H9 (cell line): ENCODE measurements around the gene CBLB. TPM values are rescaled to one million over a fixed set of nuclear protein-coding genes. Genes with fewer than 3 reads are reported as not detected.

Experiments
- DNase-seq: peaks from one replicate; pipeline ENCODE4 v3.0.0-alpha.2; 2017
- H2AFZ ChIP-seq: one replicate; pipeline ENCODE4 v1.6.1; 2013; ENCODE audit warnings: mild to moderate bottlenecking, low read length, control low read depth, moderate library complexity
- H2AK5ac ChIP-seq: 2 replicates; pipeline ENCODE4 v1.6.1; 2013; ENCODE audit warnings: low read length, control low read depth, mixed read lengths; ENCODE audit not compliant: insufficient read length
- H2BK120ac ChIP-seq: one replicate; pipeline ENCODE4 v1.6.1; 2013; ENCODE audit warnings: low read depth, mild to moderate bottlenecking, low read length, control low read depth, inconsistent platforms; ENCODE audit not compliant: poor library complexity, severe bottlenecking
- H2BK12ac ChIP-seq: 2 replicates; pipeline ENCODE4 v1.6.1; 2013; ENCODE audit warnings: low read length, control low read depth, mixed read lengths, low read depth; ENCODE audit not compliant: insufficient read length
- H2BK15ac ChIP-seq: 2 replicates; pipeline ENCODE4 v1.6.1; 2013; ENCODE audit warnings: low read depth, low read length, control low read depth
- H2BK20ac ChIP-seq: one replicate; pipeline ENCODE4 v1.6.1; 2013; ENCODE audit warnings: low read depth, mild to moderate bottlenecking, low read length, control low read depth, inconsistent platforms; ENCODE audit not compliant: poor library complexity, severe bottlenecking
- H2BK5ac ChIP-seq: 2 replicates; pipeline ENCODE4 v1.6.1; 2013; ENCODE audit warnings: low read length, control low read depth, mixed read lengths; ENCODE audit not compliant: insufficient read length
- H3K14ac ChIP-seq: 2 replicates; pipeline ENCODE4 v1.6.1; 2013; ENCODE audit warnings: low read length, control low read depth; ENCODE audit not compliant: insufficient read depth
- H3K18ac ChIP-seq: 2 replicates; pipeline ENCODE4 v1.6.1; 2013; ENCODE audit warnings: low read depth, mild to moderate bottlenecking, mixed read lengths, low read length, control low read depth; ENCODE audit not compliant: insufficient read length
- H3K23ac ChIP-seq: 2 replicates; pipeline ENCODE4 v1.6.1; 2013; ENCODE audit warnings: low read length, control low read depth, mixed read lengths, low read depth; ENCODE audit not compliant: insufficient read length
- H3K23me2 ChIP-seq: 2 replicates; pipeline ENCODE4 v1.6.1; 2013; ENCODE audit warnings: low read depth, mild to moderate bottlenecking, mixed read lengths, low read length, control low read depth; ENCODE audit not compliant: insufficient read length, poor library complexity, severe bottlenecking
- H3K27ac ChIP-seq: 2 replicates; pipeline ENCODE4 v1.5.1; 2013; ENCODE audit warnings: low read length, control low read depth, mixed read lengths, low read depth; ENCODE audit not compliant: insufficient read length
- H3K27me3 ChIP-seq: 2 replicates; pipeline ENCODE4 v1.6.1; 2013; ENCODE audit warnings: low read length, control low read depth, inconsistent platforms; ENCODE audit not compliant: insufficient read depth
- H3K4ac ChIP-seq: 2 replicates; pipeline ENCODE4 v1.6.1; 2013; ENCODE audit warnings: low read depth, mild to moderate bottlenecking, control low read depth, inconsistent platforms, low read length, moderate library complexity
- H3K4me1 ChIP-seq: 2 replicates; pipeline ENCODE4 v1.6.1; 2013; ENCODE audit warnings: low read length, control low read depth, inconsistent platforms; ENCODE audit not compliant: insufficient read depth
- H3K4me2 ChIP-seq: 2 replicates; pipeline ENCODE4 v1.6.1; 2013; ENCODE audit warnings: low read length, control low read depth, mixed read lengths; ENCODE audit not compliant: insufficient read length, insufficient read depth
- H3K56ac ChIP-seq: 2 replicates; pipeline ENCODE4 v1.6.1; 2013; ENCODE audit warnings: low read depth, mild to moderate bottlenecking, mixed read lengths, low read length, control low read depth; ENCODE audit not compliant: insufficient read length
- H3K79me1 ChIP-seq: 2 replicates; pipeline ENCODE4 v1.6.1; 2013; ENCODE audit warnings: low read depth, mild to moderate bottlenecking, moderate library complexity, low read length, control low read depth, inconsistent platforms; ENCODE audit not compliant: insufficient read depth, poor library complexity, severe bottlenecking
- H3K79me2 ChIP-seq: 2 replicates; pipeline ENCODE4 v1.6.1; 2013; ENCODE audit warnings: low read length, control low read depth, inconsistent platforms; ENCODE audit not compliant: insufficient read depth
- H3K9ac ChIP-seq: 2 replicates; pipeline ENCODE4 v1.6.1; 2013; ENCODE audit warnings: low read length, control low read depth, mixed read lengths; ENCODE audit not compliant: insufficient read length; ENCODE audit errors: extremely low read depth
- H3K9me3 ChIP-seq: one replicate; pipeline ENCODE4 v1.6.1; 2013; ENCODE audit warnings: low read depth, low read length, inconsistent platforms; ENCODE audit not compliant: control insufficient read depth
- H3T11ph ChIP-seq: one replicate; pipeline ENCODE4 v1.6.1; 2013; ENCODE audit warnings: mild to moderate bottlenecking, low read length, control low read depth, inconsistent platforms
- H4K20me1 ChIP-seq: one replicate; pipeline ENCODE4 v1.6.1; 2013; ENCODE audit not compliant: control insufficient read depth, insufficient read length, insufficient read depth
- H4K5ac ChIP-seq: 2 replicates; pipeline ENCODE4 v1.6.1; 2013; ENCODE audit warnings: low read depth, mild to moderate bottlenecking, mixed read lengths, low read length, control low read depth; ENCODE audit not compliant: insufficient read length
- H4K8ac ChIP-seq: replicated peaks from 2 replicates; pipeline ENCODE4 v1.6.1; 2013; ENCODE audit warnings: low read length, control low read depth, mixed read lengths, low read depth; ENCODE audit not compliant: insufficient read length
- H4K91ac ChIP-seq: 2 replicates; pipeline ENCODE4 v1.6.1; 2013; ENCODE audit warnings: low read depth, mild to moderate bottlenecking, moderate library complexity, mixed read lengths, low read length, control low read depth; ENCODE audit not compliant: insufficient read length
- H3K27ac Mint-ChIP-seq, 3 experiments: 2 replicates in 2 of 3; 3 replicates in 1 of 3; pipeline ENCODE4 v1.8.0; 2020 to 2021; ENCODE audit warnings: mixed read lengths in 3 of 3, mild to moderate bottlenecking in 1 of 3, moderate library complexity in 1 of 3
- H3K27me3 Mint-ChIP-seq: 2 replicates; pipeline ENCODE4 v1.8.0; 2021; ENCODE audit warnings: low read depth, mild to moderate bottlenecking, moderate library complexity, mixed read lengths
- H3K36me3 Mint-ChIP-seq, 3 experiments: 2 replicates in 2 of 3; 3 replicates in 1 of 3; pipeline ENCODE4 v1.8.0; 2020 to 2021; ENCODE audit warnings: low read depth in 3 of 3, mixed read lengths in 3 of 3; ENCODE audit not compliant: insufficient read depth in 1 of 3
- H3K4me1 Mint-ChIP-seq, 2 experiments: 2 replicates each; pipeline ENCODE4 v1.8.0; 2020; ENCODE audit warnings: mixed read lengths in 2 of 2
- H3K4me3 Mint-ChIP-seq, 2 experiments: 2 replicates in 1 of 2; 3 replicates in 1 of 2; pipeline ENCODE4 v1.8.0; 2020 to 2021; ENCODE audit warnings: mild to moderate bottlenecking in 2 of 2, mixed read lengths in 2 of 2, moderate library complexity in 1 of 2
- H3K9me3 Mint-ChIP-seq, 2 experiments: 2 replicates in 1 of 2; 3 replicates in 1 of 2; pipeline ENCODE4 v1.8.0; 2020; ENCODE audit warnings: mild to moderate bottlenecking in 2 of 2, mixed read lengths in 2 of 2, moderate library complexity in 1 of 2
- WGBS: extraction: QIAGEN DNeasy Blood & Tissue Kit; methylation state at CpG from one replicate; pipeline ENCODE4 v1.1.7; 2013; ENCODE audit warnings: missing lambda C conversion rate, low lambda C conversion rate, mixed read lengths; ENCODE audit not compliant: insufficient read length; ENCODE audit errors: extremely low coverage; 5-methylcytosine and 5-hydroxymethylcytosine counted together
- total RNA-seq: library from RNA; stranded (reverse); gene quantifications from 2 replicates; pipeline ENCODE4 v1.2.1, GENCODE V29; 2021
- TF ChIP-seq, protein P1 (sequence below): fragments of 200-600 bp; sonication (generic); conservative IDR thresholded peaks from 3 replicates; pipeline ENCODE4 v1.8.0; 2021; ENCODE audit warnings: antibody characterized with exemption, mild to moderate bottlenecking

Gene CBLB
- total RNA-seq, 1 experiment from 2014 or later = 25.7 TPM

DNA sequence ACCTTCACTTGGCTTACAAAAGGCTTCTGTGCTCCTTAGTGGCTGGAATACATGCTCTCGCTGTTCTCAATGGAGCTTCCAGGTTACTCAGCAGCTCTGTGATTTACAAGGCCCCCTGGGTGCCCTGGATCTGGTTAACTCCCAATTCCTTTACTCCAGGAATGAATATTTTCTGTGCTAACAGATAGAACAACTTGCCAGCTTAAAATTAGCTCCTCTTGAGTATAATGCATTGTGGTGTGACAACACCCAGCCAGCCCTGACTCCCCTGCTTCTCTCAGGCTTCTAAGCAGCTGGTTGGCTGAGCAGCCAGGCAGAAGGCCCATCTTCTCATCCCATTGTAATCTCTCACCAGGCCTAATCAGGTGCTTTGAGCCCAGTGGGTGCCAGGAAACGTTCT, 255.7 kb downstream of the CBLB start:
- H3K79me2 ChIP-seq = no peaks in the 10 kb centered on the region
- no peak overlapping the region for H4K8ac ChIP-seq
- H3K27me3 ChIP-seq = no peaks in the 10 kb centered on the region
- no peak overlapping the region for H2BK120ac ChIP-seq
- H3K4me1 Mint-ChIP-seq = peaks cover 16 to 23% of the 10 kb centered on the region in 2 experiments
- no peak overlapping the region for H2AK5ac ChIP-seq
- no peaks in the 10 kb centered on the region for H3K9me3 Mint-ChIP-seq
- H3K4ac ChIP-seq = no peak overlapping the region
- no peaks in the 10 kb centered on the region for H3K9me3 ChIP-seq
- no peak overlapping the region for H2BK20ac ChIP-seq
- no peak overlapping the region for H2BK12ac ChIP-seq
- no peak overlapping the region for H3K14ac ChIP-seq
- no peak overlapping the region for H3T11ph ChIP-seq
- H3K27me3 Mint-ChIP-seq = peaks cover 4% of the 10 kb centered on the region
- peak overlapping the region in 2 of 3 experiments; percentile 51 to 66; a peak in 1 of 7 replicates for H3K27ac Mint-ChIP-seq
- H3K36me3 Mint-ChIP-seq = no peaks in the 10 kb centered on the region
- peaks cover 5% of the 10 kb centered on the region; the same call in 1 of the 2 replicates for H3K4me1 ChIP-seq
- no peak overlapping the region for H4K91ac ChIP-seq
- no peak overlapping the region for H3K4me2 ChIP-seq
- H3K27ac ChIP-seq = no peak overlapping the region
- H2AFZ ChIP-seq = peak overlapping the region; percentile 45
- peak; percentile 32 for DNase-seq
- TF ChIP-seq, protein P1, sequence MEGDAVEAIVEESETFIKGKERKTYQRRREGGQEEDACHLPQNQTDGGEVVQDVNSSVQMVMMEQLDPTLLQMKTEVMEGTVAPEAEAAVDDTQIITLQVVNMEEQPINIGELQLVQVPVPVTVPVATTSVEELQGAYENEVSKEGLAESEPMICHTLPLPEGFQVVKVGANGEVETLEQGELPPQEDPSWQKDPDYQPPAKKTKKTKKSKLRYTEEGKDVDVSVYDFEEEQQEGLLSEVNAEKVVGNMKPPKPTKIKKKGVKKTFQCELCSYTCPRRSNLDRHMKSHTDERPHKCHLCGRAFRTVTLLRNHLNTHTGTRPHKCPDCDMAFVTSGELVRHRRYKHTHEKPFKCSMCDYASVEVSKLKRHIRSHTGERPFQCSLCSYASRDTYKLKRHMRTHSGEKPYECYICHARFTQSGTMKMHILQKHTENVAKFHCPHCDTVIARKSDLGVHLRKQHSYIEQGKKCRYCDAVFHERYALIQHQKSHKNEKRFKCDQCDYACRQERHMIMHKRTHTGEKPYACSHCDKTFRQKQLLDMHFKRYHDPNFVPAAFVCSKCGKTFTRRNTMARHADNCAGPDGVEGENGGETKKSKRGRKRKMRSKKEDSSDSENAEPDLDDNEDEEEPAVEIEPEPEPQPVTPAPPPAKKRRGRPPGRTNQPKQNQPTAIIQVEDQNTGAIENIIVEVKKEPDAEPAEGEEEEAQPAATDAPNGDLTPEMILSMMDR = no peak
- H3K56ac ChIP-seq = no peak overlapping the region
- no peak overlapping the region for H3K23ac ChIP-seq
- H3K9ac ChIP-seq = no peak overlapping the region
- no peak overlapping the region for H2BK5ac ChIP-seq
- H4K5ac ChIP-seq = no peak overlapping the region
- H3K79me1 ChIP-seq = no peaks in the 10 kb centered on the region
- H3K18ac ChIP-seq = no peak overlapping the region
- H3K4me3 Mint-ChIP-seq = no peak overlapping the region
- H3K23me2 ChIP-seq = no peaks in the 10 kb centered on the region
- WGBS = no CpG with 5 or more reads among the region's 2 CpGs
- H2BK15ac ChIP-seq = no peak overlapping the region
- no peaks in the 10 kb centered on the region for H4K20me1 ChIP-seq
